Stimulated activated CD4-positive, alpha-beta T cell treated with anti-CD3 and anti-CD28 coated beads, Interleukin-2, amount 100 ng/mL, for 24 hours (primary cell): ENCODE results near the gene CRCP.

Experiments
- DNase-seq, 2 donors: peaks; one replicate each; pipeline ENCODE4 v3.0.0-alpha.2; 2020

The CRCP gene

DNA sequence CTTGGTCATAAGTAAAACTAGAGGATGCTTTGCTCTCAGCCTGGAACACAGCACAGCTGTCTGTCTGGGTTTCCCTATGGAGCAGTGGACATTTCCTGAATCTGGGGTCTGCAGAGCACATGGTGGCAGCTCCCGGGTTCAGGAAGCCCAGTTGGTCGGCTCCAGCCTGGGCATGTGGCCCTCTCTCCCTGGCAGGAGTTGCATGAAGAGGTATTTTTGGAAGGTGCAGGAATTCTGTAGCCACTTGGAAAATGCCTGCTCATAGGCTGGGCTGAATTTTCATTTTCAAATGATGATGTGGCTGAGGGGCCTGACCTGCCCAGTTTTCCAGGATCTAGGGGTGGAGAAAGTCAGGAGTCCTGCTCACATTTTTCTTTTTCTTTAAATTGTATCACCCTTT, 83.8 kb downstream of the CRCP start:
- no peak for DNase-seq

DNA sequence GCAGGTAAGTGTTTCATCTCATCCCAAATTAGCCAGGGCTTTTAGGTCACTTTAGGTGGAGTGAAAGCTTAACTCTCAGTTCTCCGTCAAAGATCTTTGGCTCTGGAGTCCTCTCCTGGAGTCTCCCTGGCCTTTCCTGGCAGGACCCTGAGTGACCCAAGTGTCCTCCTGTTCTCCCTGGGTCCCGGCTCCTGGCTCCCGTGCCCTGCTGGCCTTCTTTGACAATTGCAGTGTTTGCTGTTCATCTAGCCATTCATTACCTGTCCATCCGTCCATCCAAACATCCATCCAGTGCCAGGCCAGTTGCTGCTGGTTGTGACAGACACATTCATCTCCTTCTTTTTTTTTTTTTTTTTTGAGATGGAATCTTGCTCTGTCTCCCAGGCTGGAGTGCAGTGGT, 84.3 kb downstream of the CRCP start:
- no peak for DNase-seq

DNA sequence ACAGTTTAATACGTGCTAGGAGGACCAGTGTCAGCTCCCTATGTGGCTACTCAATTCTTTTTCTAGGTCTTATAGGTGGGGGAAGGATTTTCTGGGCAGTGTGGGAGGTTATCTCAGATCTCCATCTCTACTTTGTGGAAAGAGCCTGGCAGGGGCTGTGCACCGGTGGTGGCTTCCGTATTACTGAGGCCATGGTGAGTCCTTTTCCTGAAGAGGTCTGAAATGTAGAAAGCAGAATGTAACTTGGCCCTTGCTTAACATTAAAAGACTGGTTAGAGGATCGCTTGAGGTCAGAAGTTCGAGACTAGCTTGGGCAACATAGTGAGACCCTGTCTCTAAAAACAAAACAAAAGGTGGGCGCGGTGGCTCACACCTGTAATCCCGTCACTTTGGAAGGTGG, 87.8 kb downstream of the CRCP start:
- no peak for DNase-seq
